Measurements from ENCODE around the gene AUTS2. TPM values are rescaled to one million over a fixed set of nuclear protein-coding genes. Genes with fewer than 3 reads are reported as not detected.

Gene AUTS2
- total and polyA plus RNA-seq, 2 experiments from 2014 or later: 3.0 to 4.4 TPM

DNA sequence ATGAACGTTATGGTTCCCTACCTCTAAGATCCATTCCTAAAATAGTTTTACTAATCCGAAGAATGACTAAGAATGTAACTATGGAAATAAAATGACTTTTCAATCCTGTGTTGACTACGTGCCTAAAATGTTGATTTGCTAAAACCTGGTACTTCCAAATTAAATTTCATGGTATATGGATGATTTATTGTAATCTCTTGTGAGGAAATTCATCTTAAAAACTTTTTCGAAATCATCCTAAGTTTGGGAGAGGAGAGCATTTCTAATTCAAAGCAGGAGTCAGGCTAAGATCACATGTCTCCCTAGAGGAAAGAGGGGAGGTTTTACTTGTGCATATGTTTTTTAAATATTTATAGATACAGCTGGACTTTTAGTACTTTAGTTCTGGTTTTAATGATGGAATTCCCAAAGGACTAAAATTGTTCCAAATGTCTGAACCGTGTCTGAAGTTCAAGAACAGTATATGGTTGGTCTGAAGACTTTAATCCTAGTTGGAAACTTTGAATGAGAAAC, 483.9 kb downstream of the AUTS2 start:
- Histone ChIP-seq H3K79me2 (ENCODE audit: insufficient read depth) (no peaks in the 10 kb centered on the region), H2AFZ (no peak overlapping the region), H3K27ac (no peak overlapping the region), H3K9ac (no peak overlapping the region), H4K20me1 (ENCODE audit: insufficient read depth) (no peaks in the 10 kb centered on the region), H3K36me3 (ENCODE audit: low read depth) (no peaks in the 10 kb centered on the region), H3K4me1 (ENCODE audit: insufficient read depth) (no peaks in the 10 kb centered on the region), H3F3A (ENCODE audit: insufficient read depth) (no peaks in the 10 kb centered on the region), H3K4me2 (ENCODE audit: unreplicated experiment) (no peak overlapping the region), H3K9me2 (ENCODE audit: insufficient read depth) (0 out of 2 replicates have a peak, but pooled peaks cover 2% of the 10 kb centered on the region), H3K4me3 (no peak overlapping the region), H3K9me3 (ENCODE audit: low read depth) (no peaks in the 10 kb centered on the region), H3K27me3 (replicated peaks; ENCODE audit: insufficient read depth) (no peaks in the 10 kb centered on the region)
- in situ Hi-C loops (cut with MboI): no loop called here
- TF ChIP-seq EZH2phosphoT487 (IDR thresholded peaks at IDR 0.05; ENCODE audit: insufficient read depth, low read depth) (no peak), EZH2 (IDR thresholded peaks at IDR 0.05; ENCODE audit: insufficient read depth, poor library complexity, severe bottlenecking) (no peak)
- no peak for DNase-seq
- 3 to 4% methylated on average over 5 of the region's 5 CpGs for WGBS, 2 experiments (ENCODE audit: low coverage in 1 of 2, low lambda C conversion rate in 2 of 2, missing lambda C conversion rate in 2 of 2)

DNA sequence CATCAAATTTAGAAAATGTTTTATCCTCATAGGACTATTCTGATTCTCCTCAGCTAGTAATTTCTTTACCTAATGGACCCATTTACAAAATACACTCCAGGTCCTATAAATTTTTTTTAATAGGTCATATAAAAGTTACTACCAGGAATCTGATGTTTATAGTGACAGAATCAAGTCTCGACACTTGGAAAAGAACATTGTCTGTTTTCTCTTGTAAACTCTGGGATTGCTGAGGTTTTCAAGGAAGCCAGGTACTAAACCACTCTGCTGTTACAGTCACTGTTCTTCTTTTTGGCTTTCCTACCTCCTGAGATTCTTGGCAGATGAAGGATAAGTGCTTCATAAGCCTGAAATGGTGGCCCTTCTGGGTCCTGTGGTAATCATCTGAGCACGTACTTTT, 493.1 kb downstream of the AUTS2 start:
- Histone ChIP-seq H4K20me1 (ENCODE audit: insufficient read depth) (no peaks in the 10 kb centered on the region), H2AFZ (no peak overlapping the region), H3K4me1 (ENCODE audit: insufficient read depth) (no peaks in the 10 kb centered on the region), H3K4me2 (ENCODE audit: unreplicated experiment) (no peak overlapping the region), H3K27me3 (replicated peaks; ENCODE audit: insufficient read depth) (no peaks in the 10 kb centered on the region), H3F3A (ENCODE audit: insufficient read depth) (no peaks in the 10 kb centered on the region), H3K4me3 (no peak overlapping the region), H3K9me2 (ENCODE audit: insufficient read depth) (no peaks in the 10 kb centered on the region), H3K9me3 (ENCODE audit: low read depth) (no peaks in the 10 kb centered on the region), H3K27ac (no peak overlapping the region), H3K79me2 (ENCODE audit: insufficient read depth) (no peaks in the 10 kb centered on the region), H3K9ac (no peak overlapping the region), H3K36me3 (ENCODE audit: low read depth) (no peaks in the 10 kb centered on the region)
- 67 to 72% methylated on average over 2 of the region's 2 CpGs for WGBS, 2 experiments (ENCODE audit: low coverage in 1 of 2, low lambda C conversion rate in 2 of 2, missing lambda C conversion rate in 2 of 2)
- DNase-seq: no peak
- TF ChIP-seq EZH2 (IDR thresholded peaks at IDR 0.05; ENCODE audit: insufficient read depth, poor library complexity, severe bottlenecking): no peak
- TF ChIP-seq EZH2phosphoT487 (IDR thresholded peaks at IDR 0.05; ENCODE audit: insufficient read depth, low read depth): no peak
- in situ Hi-C loops (cut with MboI): no loop called here

DNA sequence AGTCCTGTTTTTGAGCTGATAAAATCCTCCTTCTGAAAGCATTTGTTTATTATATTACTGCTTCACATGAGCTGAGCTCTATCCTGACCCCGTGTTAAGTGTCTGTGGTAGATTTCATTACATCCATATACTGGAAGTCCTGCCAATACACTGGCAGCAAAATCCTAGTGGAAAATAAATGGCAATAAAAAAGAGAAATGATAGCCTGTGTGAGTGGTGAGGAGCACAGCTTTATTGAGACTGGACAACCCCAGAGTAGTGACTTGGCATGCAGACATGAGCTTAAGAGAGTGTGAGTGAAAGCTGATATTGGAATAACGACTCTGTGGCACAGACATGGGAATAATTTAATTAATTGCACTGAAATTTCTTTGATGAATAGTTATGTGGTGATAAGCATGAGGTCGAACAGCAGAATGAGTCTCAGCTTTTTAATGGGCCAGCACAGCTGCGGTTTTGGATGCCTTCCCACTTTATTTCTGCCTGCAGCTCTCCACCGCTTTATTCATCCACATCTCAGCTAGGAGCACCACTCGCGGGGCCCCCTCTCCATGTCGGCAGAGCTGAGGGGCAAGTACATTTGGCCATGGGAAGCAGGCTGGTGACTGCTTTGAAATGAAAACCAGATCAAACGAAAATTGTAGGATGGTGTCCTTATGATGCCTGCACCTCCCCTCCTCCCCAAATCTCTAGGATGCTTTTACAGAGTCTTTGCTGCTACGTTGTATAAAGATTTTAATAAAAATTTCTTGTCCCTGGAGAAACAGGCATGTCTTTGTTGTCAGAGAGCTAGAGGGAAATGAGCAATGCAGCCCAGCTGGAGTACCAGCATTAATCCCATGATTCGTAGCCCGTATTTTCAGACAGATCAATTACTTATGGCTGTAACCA, 494.3 kb downstream of the AUTS2 start:
- H3K79me2 ChIP-seq (ENCODE audit: insufficient read depth): no peaks in the 10 kb centered on the region
- H4K20me1 ChIP-seq (ENCODE audit: insufficient read depth): no peaks in the 10 kb centered on the region
- in situ Hi-C loops (cut with MboI): no loop called here
- H3K4me3 ChIP-seq: no peak overlapping the region
- no peaks in the 10 kb centered on the region for H3K9me2 ChIP-seq (ENCODE audit: insufficient read depth)
- H3K4me1 ChIP-seq (ENCODE audit: insufficient read depth): no peaks in the 10 kb centered on the region
- no peaks in the 10 kb centered on the region for H3K9me3 ChIP-seq (ENCODE audit: low read depth)
- H3K27ac ChIP-seq: no peak overlapping the region
- no peak for DNase-seq
- H3K27me3 ChIP-seq (replicated peaks; ENCODE audit: insufficient read depth): no peaks in the 10 kb centered on the region
- no peak overlapping the region for H3K4me2 ChIP-seq (ENCODE audit: unreplicated experiment)
- 72 to 73% methylated on average over 12 of the region's 12 CpGs for WGBS, 2 experiments (ENCODE audit: low coverage in 1 of 2, low lambda C conversion rate in 2 of 2, missing lambda C conversion rate in 2 of 2)
- no peaks in the 10 kb centered on the region for H3F3A ChIP-seq (ENCODE audit: insufficient read depth)
- no peak overlapping the region for H2AFZ ChIP-seq
- no peaks in the 10 kb centered on the region for H3K36me3 ChIP-seq (ENCODE audit: low read depth)
- TF ChIP-seq EZH2 (IDR thresholded peaks at IDR 0.05; ENCODE audit: insufficient read depth, poor library complexity, severe bottlenecking): no peak
- TF ChIP-seq EZH2phosphoT487 (IDR thresholded peaks at IDR 0.05; ENCODE audit: insufficient read depth, low read depth): no peak
- H3K9ac ChIP-seq: no peak overlapping the region

DNA sequence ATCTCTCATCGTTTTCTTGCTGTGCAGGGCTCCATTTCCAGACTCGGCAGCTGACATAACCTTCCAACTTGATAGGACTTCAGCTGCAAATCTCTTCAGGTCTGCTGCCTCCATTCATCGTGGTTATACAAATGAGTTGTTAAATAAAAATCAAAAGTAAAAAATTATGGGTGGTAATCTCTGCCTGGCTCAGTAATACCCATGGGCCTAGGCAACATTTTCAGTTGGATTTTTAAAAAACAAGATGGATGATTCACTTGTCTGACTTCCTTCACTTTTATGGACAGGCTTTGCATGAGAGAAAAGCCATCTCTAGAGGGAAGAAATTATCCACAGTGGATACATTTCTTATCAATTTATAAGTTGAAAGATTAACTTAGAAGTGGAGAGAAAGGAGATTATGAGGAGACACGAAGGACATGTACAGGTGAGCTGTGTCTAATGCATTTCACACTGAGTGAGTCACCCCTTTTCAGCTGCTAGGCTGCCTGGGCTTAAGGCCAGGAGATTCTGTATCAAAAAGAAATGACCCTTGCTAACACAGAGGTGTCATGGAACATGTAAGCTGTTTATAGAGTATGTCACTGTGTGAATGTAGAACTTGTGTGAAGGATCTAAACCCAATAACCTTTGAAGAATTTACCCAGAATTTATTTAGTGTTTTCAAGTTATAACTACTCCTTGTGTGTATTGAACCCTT, 495.1 kb downstream of the AUTS2 start:
- H3K27me3 ChIP-seq (replicated peaks; ENCODE audit: insufficient read depth): no peaks in the 10 kb centered on the region
- TF ChIP-seq EZH2 (IDR thresholded peaks at IDR 0.05; ENCODE audit: insufficient read depth, poor library complexity, severe bottlenecking) (no peak), EZH2phosphoT487 (IDR thresholded peaks at IDR 0.05; ENCODE audit: insufficient read depth, low read depth) (no peak)
- H3K4me2 ChIP-seq (ENCODE audit: unreplicated experiment): no peak overlapping the region
- DNase-seq: peak; percentile 8
- no peaks in the 10 kb centered on the region for H3F3A ChIP-seq (ENCODE audit: insufficient read depth)
- H3K4me1 ChIP-seq (ENCODE audit: insufficient read depth): no peaks in the 10 kb centered on the region
- H3K9ac ChIP-seq: no peak overlapping the region
- no peaks in the 10 kb centered on the region for H3K9me2 ChIP-seq (ENCODE audit: insufficient read depth)
- no peaks in the 10 kb centered on the region for H3K79me2 ChIP-seq (ENCODE audit: insufficient read depth)
- no peaks in the 10 kb centered on the region for H3K36me3 ChIP-seq (ENCODE audit: low read depth)
- no peak overlapping the region for H2AFZ ChIP-seq
- no peaks in the 10 kb centered on the region for H4K20me1 ChIP-seq (ENCODE audit: insufficient read depth)
- H3K4me3 ChIP-seq: no peak overlapping the region
- H3K27ac ChIP-seq: no peak overlapping the region
- H3K9me3 ChIP-seq (ENCODE audit: low read depth): no peaks in the 10 kb centered on the region
- in situ Hi-C loops (cut with MboI): no loop called here
- WGBS, 2 experiments (ENCODE audit: low coverage in 1 of 2, low lambda C conversion rate in 2 of 2, missing lambda C conversion rate in 2 of 2): 76 to 77% methylated on average over 4 of the region's 4 CpGs

Data from GM23248 (cell line).